A549 (cell line): Measurements from ENCODE around the gene RNU1-2.
"Not testable (repeated sequence)": the region's sequence is repeated elsewhere in the genome, so short reads cannot be mapped to it uniquely, and the experiment has no call there.

Source experiments
- POLR2A ChIP-seq: IDR thresholded peaks from 2 replicates; pipeline ENCODE4 v1.6.1; 2012; ENCODE audit warnings: mild to moderate bottlenecking, low read length
- SMC3 ChIP-seq: fragments of >200 bp; sonication (Bioruptor Twin); formaldehyde crosslinking; IDR thresholded peaks from 3 replicates; pipeline ENCODE4 v1.6.1; 2018; ENCODE audit warnings: inconsistent platforms
- TF ChIP-seq, protein P1 (sequence below): fragments of >200 bp; sonication (Bioruptor Twin); formaldehyde crosslinking; IDR thresholded peaks from 3 replicates; pipeline ENCODE4 v1.5.1; 2016

DNA sequence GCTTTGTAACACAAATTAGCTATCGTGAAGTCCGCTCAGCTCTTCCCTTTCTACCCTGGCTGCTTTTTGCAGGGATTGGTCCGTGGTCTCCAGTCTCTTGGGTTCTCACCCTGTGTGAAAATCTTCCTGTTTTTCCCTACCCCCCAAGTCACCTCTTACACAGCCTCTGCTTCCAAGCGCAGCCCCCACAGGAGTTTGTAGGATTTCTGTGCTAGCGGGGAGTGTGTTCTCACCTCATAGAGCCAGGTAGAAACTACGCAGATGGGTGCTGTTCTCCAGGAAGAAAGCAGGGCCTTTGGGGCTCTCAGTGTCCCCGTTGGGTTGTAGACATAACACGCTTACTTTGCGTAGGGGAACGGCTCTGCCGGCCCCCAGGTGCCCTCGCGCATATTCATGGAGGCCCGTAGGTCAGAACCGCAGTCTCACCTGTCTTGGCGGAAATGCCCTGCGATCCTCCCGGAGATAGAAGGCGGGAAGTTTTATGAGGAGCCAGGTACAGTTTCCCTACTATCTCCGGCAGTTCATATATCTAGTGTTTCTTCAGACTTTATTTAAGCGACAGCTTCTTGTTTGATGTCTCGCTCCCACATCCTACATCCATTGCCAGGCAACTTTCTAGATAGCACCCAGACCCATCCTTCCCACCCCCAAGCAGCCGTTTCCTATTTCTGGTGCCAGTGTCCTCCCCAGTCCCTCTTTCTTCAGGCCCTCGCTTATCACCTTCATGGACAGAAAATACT lies 706 bp downstream of the RNU1-2 start:
- TF ChIP-seq POLR2A, result peak; percentile 77
- TF ChIP-seq, protein P1, sequence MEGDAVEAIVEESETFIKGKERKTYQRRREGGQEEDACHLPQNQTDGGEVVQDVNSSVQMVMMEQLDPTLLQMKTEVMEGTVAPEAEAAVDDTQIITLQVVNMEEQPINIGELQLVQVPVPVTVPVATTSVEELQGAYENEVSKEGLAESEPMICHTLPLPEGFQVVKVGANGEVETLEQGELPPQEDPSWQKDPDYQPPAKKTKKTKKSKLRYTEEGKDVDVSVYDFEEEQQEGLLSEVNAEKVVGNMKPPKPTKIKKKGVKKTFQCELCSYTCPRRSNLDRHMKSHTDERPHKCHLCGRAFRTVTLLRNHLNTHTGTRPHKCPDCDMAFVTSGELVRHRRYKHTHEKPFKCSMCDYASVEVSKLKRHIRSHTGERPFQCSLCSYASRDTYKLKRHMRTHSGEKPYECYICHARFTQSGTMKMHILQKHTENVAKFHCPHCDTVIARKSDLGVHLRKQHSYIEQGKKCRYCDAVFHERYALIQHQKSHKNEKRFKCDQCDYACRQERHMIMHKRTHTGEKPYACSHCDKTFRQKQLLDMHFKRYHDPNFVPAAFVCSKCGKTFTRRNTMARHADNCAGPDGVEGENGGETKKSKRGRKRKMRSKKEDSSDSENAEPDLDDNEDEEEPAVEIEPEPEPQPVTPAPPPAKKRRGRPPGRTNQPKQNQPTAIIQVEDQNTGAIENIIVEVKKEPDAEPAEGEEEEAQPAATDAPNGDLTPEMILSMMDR, result not testable (repeated sequence)
- TF ChIP-seq SMC3, result not testable (repeated sequence)
